LoVo (cell line): ENCODE data around the gene PPP2R3C.
"Not testable (repeated sequence)": the region's sequence is repeated elsewhere in the genome, so short reads cannot be mapped to it uniquely, and the experiment has no call there.

Source experiments
- DNase-seq: peaks from one replicate; pipeline ENCODE4 v3.0.0-alpha.2; 2016; ENCODE audit warnings: low spot score

The PPP2R3C gene

DNA sequence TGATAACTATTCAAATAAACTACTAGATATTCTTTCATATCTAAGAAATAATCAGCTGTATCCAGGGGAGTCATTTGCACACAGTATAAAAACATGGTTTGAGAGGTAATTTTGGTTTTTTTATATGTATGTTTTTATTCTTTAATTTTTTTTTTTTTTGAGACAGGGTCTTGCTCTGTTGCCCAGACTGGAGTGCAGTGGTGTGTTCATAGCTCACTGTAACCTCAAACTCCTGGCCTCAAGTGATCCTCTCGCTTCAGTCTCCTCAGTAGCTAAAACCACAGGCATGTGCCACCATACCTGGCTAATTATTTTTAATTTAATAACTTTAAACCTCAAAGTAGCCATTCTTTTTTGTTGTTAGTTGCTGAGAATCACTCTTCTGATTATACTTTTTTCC is 2.3 kb upstream of the PPP2R3C start:
- DNase-seq = no peak

GRCh38 chr14:35123388-35123703 is 1.6 kb upstream of the PPP2R3C start:
- no peak for DNase-seq

DNA sequence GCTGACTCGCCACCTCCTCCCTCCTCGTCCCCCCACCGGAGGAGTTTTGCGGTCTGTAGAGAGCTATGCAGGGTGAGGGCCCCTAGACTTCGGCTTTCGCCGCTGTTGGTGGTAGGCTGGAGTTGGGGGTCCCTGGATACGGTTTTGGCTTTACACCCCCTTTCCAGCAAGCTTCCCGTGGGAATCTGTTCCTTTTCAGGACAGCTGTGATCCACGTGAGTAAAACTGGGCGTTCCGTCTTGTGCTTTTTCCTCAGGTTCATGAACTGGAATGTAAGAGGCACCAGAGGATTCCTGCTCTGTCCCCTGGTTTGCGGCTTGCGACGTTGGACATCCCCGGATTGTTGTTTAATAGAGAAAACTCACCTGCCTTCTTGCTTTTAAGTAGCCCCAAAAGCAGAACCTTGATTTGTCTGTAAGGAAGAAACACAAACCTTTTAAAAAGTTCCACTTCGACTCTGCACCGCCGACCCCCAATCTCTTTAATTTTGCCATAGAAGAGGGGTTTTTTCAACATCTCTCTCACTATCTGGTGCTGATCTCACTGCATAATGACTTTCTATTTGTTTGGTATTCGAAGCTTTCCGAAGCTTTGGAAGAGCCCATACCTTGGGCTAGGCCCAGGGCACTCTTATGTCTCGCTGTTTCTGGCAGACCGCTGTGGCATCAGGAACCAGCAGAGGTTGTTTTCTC is 1.1 kb upstream of the PPP2R3C start:
- peak; percentile 31 for DNase-seq

DNA sequence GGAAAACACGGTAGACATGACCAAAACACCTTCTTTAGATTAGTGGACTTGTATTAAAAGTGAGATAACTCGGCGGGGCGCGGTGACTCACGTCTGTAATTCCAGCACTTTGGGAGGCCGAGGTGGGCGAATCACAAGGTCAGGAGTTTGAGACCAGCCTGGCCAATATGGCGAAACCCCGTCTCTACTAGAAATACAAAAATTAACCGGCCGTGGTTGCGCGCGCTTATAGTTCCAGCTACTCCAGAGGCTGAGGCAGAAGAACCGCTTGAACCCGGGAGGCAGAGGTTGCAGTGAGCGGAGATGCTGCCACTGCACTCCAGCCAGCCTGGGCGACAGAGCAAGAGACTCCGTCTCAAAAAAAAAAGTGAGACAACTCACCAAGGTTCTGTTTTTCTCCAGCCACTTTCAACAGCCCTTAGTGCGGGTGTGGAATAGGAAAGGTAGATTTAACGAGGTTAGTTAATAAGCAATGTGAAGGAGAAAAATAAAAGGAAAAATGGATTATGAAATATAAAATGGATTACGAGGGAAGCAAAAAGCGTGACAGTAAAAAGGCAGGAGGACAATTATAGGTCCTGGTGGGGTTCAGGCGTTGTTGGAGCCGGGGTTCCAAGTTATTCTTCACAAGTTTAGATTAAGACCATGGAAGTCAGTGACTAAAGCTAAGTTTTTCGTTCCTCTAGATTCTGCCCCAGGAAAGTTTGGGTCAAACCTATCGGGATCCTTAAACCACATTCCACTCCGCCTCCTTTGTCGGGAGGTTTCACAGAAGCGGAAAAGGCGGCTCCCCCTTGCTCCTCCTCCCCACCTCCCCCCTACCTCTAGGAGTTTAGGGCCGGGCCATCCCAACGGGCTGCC is 534 bp downstream of the PPP2R3C start:
- DNase-seq = no peak

DNA sequence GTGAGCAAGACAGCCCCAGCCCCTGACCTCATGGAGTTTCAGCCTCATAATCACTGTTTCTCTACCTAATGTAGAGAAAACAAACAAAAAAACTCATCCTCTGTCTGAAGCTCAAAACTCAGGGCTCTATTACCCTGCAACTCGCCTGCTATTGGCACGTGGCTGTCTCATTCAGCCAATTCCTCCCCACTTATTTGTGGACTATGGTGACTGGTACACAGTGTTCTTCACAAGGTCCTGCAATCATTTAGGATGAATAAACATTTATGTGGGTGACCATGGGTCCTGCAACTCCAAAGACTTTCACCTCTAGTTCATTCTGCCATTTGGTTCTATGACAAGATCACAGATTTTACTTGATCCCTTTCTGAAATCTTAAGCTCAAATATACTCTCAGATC is 4.7 kb downstream of the PPP2R3C start:
- no peak for DNase-seq

GRCh38 chr14:35116242-35116641 is 5.5 kb downstream of the PPP2R3C start:
- DNase-seq = no peak

GRCh38 chr14:35114036-35114435 is 7.8 kb downstream of the PPP2R3C start:
- DNase-seq = no peak

DNA sequence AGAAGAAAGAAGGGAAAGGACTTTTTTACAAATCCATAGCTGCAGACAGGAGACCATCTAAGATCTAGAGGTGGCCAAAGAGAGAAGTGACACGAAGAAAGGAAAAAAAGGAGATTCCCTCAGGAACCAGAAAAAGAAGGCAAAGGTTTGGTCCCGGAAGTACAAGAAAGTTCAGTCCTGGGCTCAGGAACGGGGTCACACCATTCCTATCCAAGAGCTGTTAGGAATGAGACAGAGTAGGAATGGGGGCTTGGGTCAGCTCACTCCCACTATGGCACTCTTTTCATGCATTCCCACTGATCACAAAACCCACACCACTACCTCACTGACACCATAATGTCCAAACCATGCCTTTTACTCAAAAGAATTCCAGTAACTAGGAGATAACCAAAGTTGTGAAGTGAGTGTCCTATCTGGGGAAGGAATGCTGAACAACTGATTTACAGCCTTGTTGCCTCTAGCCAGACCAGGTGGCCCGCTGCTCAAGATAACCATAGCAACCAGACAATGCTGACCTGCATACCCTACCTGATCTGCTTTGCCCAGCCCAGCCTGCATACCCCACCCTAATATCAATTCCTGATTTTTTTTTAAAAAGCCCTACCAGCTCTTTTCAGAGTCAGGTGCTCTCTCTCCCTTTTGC is 8.4 kb downstream of the PPP2R3C start:
- DNase-seq = no peak

- no peak for DNase-seq
Observed at GRCh38 chr14:35112641-35113040, 9.1 kb downstream of the PPP2R3C start.

DNA sequence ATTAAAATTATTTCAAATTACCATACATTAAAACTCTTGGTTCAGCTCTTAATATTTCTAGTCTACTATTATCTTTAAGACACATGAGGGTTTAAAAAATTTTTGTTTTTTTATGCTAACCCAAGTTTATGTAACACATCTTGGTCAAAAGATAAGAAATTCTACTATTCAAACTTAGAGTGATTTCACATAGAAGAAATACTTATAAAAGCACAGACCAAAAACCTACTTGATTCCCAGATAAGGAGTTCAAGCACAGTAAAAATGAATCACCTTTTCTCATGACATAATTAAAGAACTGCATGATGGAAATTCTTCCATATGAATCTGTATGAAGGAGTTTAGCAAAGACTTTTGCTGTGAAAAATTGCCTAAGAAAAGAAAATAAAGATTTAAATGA is 13.9 kb downstream of the PPP2R3C start:
- DNase-seq = no peak

DNA sequence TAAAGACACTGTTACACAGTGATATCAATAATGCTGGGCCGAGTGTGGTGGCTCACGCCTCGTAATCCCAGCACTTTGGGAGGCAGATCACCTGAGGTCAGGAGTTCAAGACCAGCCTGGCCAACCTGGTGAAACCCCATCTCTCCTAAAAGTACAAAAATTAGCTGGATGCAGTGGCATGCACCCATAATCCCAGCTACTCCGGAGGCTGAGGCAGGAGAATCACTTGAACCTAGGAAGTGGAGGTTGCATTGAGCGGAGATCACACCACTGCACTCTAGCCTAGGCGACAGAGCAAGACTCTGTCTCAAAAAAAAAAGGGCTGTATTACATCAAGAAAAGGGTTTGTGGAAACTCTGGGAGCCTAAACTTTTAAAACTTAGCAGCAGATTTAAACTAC is 27.1 kb downstream of the PPP2R3C start:
- not testable (repeated sequence) for DNase-seq

DNA sequence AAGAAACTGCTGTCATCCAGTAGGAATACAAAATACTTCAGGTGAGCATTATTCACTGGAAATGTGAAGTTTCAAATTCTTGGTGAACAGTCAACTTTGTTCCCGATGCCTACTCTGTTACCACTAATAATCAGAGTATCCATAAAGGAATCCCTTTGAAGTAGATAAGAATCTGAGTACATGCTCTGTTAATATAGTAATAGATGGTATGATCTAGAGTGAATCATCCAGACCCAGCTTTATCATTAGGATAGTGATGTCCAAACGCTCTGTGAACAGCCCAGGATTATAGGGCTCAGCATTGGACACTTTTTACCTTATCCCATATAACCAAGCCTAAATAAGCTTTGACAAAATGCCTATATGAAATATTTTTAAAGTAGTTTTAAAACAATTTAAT is 33.3 kb downstream of the PPP2R3C start:
- no peak for DNase-seq

- DNase-seq = no peak
Observed at GRCh38 chr14:35085441-35085840, 36.3 kb downstream of the PPP2R3C start.

GRCh38 chr14:35083530-35084150 is 38.1 kb downstream of the PPP2R3C start:
- no peak for DNase-seq

GRCh38 chr14:35079742-35080141 is 42.0 kb downstream of the PPP2R3C start:
- no peak for DNase-seq

DNA sequence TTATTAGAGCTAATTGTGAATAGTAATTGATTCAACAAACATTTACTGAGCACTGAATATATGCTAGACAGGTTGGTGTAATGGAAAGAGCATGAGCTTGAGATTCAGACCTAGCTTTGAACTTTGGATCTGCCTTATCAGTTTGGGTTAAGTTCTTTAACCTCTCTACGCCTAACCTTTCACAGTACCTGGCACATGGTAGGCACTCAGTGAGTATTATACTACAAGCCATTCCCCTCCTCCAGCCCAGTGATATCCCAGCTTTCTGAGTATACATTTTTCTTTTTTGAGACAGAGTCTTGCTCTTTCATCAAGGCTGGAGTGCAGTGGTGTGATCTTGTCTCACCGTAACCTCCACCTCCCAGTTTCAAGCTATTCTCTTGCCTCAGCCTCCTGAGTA is 43.7 kb downstream of the PPP2R3C start:
- DNase-seq = no peak

DNA sequence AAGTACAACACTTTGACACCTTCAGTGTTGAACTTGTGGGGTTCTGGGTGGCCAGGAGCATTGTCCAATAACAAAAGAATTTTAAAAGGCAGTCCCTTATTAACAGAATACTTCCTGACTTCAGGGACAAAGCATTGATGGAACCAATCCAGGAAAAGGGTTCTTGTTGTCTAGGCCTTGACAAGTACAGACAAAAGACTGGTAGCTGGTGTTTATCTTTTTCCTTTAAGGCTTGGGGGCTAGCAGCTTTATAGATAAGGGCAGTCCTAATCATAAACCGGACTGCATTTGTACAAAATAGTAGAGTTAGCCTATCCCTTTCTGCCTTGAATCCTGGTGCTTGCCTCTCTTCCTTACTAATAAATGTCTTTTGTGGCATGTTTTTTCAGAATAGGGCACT is 48.3 kb downstream of the PPP2R3C start:
- DNase-seq = no peak

GRCh38 chr14:35072226-35072625 is 49.6 kb downstream of the PPP2R3C start:
- DNase-seq = no peak

DNA sequence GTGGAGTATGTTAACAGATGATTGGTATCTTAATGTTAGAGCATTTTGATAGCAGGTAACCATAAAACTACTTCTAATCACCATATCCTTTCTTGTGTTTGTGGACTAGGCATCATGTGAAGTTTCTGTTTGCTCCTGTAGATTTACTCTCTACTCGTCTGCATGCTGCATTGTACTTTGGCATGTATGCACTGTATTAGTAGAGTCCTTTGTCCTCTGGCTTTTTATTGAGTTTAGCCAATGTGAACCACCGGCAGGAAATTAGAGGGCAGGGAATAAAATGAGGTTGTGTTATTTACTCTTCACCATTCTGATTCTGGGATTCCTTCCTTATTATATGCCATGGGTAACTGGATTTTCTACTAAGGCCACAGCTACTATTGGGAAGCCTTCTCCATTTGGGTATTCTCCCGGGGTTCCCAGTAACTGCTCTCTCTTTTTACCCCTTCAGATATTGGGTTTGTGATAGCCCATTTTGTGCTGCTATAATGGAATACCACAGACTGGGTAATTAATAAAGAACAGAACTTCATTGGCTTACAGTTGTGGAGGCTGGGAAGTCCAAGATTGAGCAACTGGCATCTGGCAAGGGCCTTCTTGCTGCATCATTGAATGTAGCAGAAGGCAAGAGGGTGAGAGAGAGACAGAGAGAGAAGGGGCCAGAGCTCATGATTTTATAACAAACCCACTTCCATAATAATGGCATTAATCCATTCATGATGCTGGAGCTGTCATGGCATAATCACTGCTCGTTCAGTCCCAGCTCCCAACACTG is 53.4 kb downstream of the PPP2R3C start:
- DNase-seq = no peak

DNA sequence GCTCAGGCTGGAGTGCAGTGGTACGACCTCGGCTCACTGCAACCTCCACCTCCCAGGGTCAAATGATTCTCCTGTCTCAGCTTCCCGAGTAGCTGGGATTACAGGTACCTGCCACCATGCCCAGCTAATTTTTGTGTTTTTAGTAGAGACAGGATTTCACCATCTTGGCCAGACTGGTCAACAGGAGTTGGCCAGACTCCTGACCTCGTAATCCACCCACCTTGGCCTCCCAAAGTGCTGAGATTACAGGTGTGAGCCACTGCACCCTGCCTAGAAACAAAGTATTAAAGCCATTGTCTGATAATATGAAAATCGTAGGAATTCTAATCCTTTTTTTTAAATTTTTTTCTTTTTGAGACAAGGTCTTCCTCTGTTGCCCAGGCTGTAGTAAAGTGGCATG is 56.1 kb downstream of the PPP2R3C start:
- DNase-seq = not testable (repeated sequence)

GRCh38 chr14:35061113-35061791 is 60.5 kb downstream of the PPP2R3C start:
- DNase-seq = peak; percentile 35
